Measurements from ENCODE around the gene EFCAB6. TPM values are rescaled to one million over a fixed set of nuclear protein-coding genes. Genes with fewer than 3 reads are reported as not detected.

The EFCAB6 gene
- polyA plus RNA-seq, 3 donors: not detected

DNA sequence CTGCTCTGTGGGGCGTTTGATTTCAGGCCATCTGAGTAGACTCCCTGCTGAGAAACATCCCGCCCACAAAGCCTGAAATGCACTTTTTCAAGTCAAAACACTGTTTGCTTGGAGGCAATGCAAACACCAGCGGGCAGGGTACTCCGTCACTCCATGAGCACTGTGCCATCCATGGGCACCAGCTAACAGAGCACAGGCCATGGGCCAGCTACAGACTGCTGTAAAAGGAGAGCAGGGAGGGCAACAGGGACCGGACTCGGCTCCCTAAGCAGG, 16.6 kb upstream of the EFCAB6 start:
- WGBS (ENCODE audit: insufficient coverage): 98% methylated on average over 6 of the region's 6 CpGs
- no peaks in the 10 kb centered on the region for H3K9me3 ChIP-seq (replicated peaks in 1 of 2; ENCODE audit: control insufficient read depth in 1 of 2, insufficient read depth in 1 of 2, low read length in 2 of 2)
- no peaks in the 10 kb centered on the region for H3K79me2 ChIP-seq (ENCODE audit: insufficient read depth, low read length)
- TF ChIP-seq, protein P1, sequence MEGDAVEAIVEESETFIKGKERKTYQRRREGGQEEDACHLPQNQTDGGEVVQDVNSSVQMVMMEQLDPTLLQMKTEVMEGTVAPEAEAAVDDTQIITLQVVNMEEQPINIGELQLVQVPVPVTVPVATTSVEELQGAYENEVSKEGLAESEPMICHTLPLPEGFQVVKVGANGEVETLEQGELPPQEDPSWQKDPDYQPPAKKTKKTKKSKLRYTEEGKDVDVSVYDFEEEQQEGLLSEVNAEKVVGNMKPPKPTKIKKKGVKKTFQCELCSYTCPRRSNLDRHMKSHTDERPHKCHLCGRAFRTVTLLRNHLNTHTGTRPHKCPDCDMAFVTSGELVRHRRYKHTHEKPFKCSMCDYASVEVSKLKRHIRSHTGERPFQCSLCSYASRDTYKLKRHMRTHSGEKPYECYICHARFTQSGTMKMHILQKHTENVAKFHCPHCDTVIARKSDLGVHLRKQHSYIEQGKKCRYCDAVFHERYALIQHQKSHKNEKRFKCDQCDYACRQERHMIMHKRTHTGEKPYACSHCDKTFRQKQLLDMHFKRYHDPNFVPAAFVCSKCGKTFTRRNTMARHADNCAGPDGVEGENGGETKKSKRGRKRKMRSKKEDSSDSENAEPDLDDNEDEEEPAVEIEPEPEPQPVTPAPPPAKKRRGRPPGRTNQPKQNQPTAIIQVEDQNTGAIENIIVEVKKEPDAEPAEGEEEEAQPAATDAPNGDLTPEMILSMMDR (IDR thresholded peaks at IDR 0.05): no peak
- peaks cover 0 to 11% (median 8%) of the 10 kb centered on the region in 3 donors for H3K27me3 Mint-ChIP-seq (ENCODE audit: low read depth in 3 of 3)
- H2AFZ ChIP-seq (ENCODE audit: insufficient read depth, low read depth, low read length, poor library complexity, severe bottlenecking): no peak overlapping the region
- no peaks in the 10 kb centered on the region for H3K36me3 ChIP-seq (replicated peaks in 1 of 2; ENCODE audit: control insufficient read depth in 1 of 2, insufficient read depth in 2 of 2, low read length in 2 of 2)
- intact Hi-C loops (cut with micrococcal nuclease): no loop called here
- H3K4me1 ChIP-seq (ENCODE audit: control insufficient read depth in 1 of 2, insufficient read depth in 2 of 2, low read length in 2 of 2): no peaks in the 10 kb centered on the region
- no peak overlapping the region for H3K4me2 ChIP-seq (replicated peaks; ENCODE audit: extremely low read depth, low read length, poor library complexity, severe bottlenecking)
- H4K20me1 ChIP-seq (ENCODE audit: insufficient read depth, low read length): no peaks in the 10 kb centered on the region
- H3K36me3 Mint-ChIP-seq: no peaks in the 10 kb centered on the region
- no peak overlapping the region for H3K4me3 Mint-ChIP-seq
- no peak overlapping the region for H3K9ac ChIP-seq (ENCODE audit: insufficient read depth, low read length, poor library complexity, severe bottlenecking)
- no peaks in the 10 kb centered on the region for H3K4me1 Mint-ChIP-seq
- H3K27me3 ChIP-seq (ENCODE audit: control insufficient read depth in 2 of 2, insufficient read depth in 2 of 2, low read length in 2 of 2): no peaks in the 10 kb centered on the region
- no peak overlapping the region for H3K4me3 ChIP-seq (replicated peaks in 1 of 3; ENCODE audit: low read depth in 2 of 3, low read length in 3 of 3)
- H3K9me3 Mint-ChIP-seq: no peaks in the 10 kb centered on the region
- DNase-seq: no peak
- no peak overlapping the region for H3K27ac Mint-ChIP-seq
- H3K27ac ChIP-seq (ENCODE audit: low read depth in 1 of 2, low read length in 2 of 2): no peak overlapping the region

DNA sequence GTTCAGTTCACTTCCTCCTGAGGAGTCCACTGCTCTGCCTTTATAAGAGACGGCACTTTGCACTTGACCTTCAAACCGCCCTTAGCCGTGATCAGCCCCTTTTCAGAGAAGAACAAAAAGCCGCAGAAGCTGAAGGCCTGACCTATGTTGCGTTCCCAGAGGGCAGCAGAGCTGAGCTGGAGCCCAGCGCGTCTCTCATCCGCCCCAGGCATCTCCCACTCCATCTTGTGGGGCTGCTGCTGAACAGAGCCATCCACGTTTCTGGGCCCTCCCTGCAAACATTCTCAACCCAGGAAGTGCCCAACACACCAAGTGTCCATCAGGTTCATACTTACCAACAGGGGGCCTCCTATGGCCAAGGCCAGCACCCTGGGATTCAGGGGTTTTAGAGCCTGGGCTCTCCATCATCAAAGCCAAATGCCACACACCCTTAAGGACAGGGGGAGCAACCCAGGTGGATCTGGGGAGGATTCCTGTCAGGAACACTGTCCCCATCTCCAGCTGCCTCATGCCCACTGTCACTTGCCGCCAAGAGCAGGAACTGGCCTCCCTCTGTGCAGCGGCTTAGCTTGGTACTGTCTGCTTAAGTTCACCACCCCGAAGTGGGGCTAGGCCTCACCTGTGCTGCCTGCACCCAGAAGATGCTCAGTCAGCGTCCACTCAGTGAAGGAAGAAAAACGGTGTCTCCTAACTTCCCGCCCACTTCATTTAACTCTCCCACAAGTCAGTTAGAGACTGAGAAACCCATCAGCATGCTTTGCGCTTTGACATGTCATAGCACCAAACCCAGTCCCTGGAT, 16.0 kb upstream of the EFCAB6 start:
- H3K4me1 Mint-ChIP-seq: no peaks in the 10 kb centered on the region
- H3K27ac Mint-ChIP-seq: no peak overlapping the region
- no peak overlapping the region for H3K4me3 ChIP-seq (replicated peaks in 1 of 3; ENCODE audit: low read depth in 2 of 3, low read length in 3 of 3)
- H3K27me3 ChIP-seq (ENCODE audit: control insufficient read depth in 2 of 2, insufficient read depth in 2 of 2, low read length in 2 of 2): no peaks in the 10 kb centered on the region
- 91% methylated on average over 15 of the region's 16 CpGs for WGBS (ENCODE audit: insufficient coverage)
- H3K9ac ChIP-seq (ENCODE audit: insufficient read depth, low read length, poor library complexity, severe bottlenecking): no peak overlapping the region
- TF ChIP-seq, protein P1 (IDR thresholded peaks at IDR 0.05): no peak
- H3K4me1 ChIP-seq (ENCODE audit: control insufficient read depth in 1 of 2, insufficient read depth in 2 of 2, low read length in 2 of 2): no peaks in the 10 kb centered on the region
- no peak overlapping the region for H2AFZ ChIP-seq (ENCODE audit: insufficient read depth, low read depth, low read length, poor library complexity, severe bottlenecking)
- intact Hi-C loops (cut with micrococcal nuclease): no loop called here
- H3K27ac ChIP-seq (ENCODE audit: low read depth in 1 of 2, low read length in 2 of 2): no peak overlapping the region
- no peaks in the 10 kb centered on the region for H3K9me3 Mint-ChIP-seq
- DNase-seq: no peak
- H3K36me3 Mint-ChIP-seq: no peaks in the 10 kb centered on the region
- H3K27me3 Mint-ChIP-seq (ENCODE audit: low read depth in 3 of 3): peaks cover 0 to 9% (median 8%) of the 10 kb centered on the region in 3 donors
- H4K20me1 ChIP-seq (ENCODE audit: insufficient read depth, low read length): no peaks in the 10 kb centered on the region
- H3K4me2 ChIP-seq (replicated peaks; ENCODE audit: extremely low read depth, low read length, poor library complexity, severe bottlenecking): no peak overlapping the region
- H3K79me2 ChIP-seq (ENCODE audit: insufficient read depth, low read length): no peaks in the 10 kb centered on the region
- H3K4me3 Mint-ChIP-seq: no peak overlapping the region
- no peaks in the 10 kb centered on the region for H3K36me3 ChIP-seq (replicated peaks in 1 of 2; ENCODE audit: control insufficient read depth in 1 of 2, insufficient read depth in 2 of 2, low read length in 2 of 2)
- no peaks in the 10 kb centered on the region for H3K9me3 ChIP-seq (replicated peaks in 1 of 2; ENCODE audit: control insufficient read depth in 1 of 2, insufficient read depth in 1 of 2, low read length in 2 of 2)

Data from CD14-positive monocyte (primary cell).